ENCODE data around the gene TNFSF12.

DNA sequence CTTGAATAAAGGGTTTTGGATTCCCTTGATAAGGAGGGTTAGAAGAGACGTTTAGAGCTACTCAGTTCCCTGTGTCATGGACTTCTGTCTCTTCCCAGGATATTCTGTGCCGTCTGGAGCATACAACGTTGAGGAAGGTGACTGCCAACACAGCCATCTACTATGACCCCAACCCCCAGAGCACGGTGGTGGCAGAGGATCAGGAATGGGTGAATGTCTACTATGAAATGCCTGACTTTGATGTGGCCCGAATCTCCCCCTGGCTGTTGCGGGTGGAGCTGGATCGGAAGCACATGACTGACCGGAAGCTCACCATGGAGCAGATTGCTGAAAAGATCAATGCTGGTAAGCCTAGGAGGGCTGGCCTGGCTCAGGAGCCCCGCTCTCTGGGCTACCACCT is 40.0 kb upstream of the TNFSF12 start:
- TF ChIP-seq, protein P1, sequence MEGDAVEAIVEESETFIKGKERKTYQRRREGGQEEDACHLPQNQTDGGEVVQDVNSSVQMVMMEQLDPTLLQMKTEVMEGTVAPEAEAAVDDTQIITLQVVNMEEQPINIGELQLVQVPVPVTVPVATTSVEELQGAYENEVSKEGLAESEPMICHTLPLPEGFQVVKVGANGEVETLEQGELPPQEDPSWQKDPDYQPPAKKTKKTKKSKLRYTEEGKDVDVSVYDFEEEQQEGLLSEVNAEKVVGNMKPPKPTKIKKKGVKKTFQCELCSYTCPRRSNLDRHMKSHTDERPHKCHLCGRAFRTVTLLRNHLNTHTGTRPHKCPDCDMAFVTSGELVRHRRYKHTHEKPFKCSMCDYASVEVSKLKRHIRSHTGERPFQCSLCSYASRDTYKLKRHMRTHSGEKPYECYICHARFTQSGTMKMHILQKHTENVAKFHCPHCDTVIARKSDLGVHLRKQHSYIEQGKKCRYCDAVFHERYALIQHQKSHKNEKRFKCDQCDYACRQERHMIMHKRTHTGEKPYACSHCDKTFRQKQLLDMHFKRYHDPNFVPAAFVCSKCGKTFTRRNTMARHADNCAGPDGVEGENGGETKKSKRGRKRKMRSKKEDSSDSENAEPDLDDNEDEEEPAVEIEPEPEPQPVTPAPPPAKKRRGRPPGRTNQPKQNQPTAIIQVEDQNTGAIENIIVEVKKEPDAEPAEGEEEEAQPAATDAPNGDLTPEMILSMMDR (IDR thresholded peaks at IDR 0.05): no peak
- TF ChIP-seq POLR2A (IDR thresholded peaks at IDR 0.05): no peak

Measured in lower leg skin (tissue), 3 donors.